SK-N-DZ (cell line): ENCODE data around the gene RNF39.
"Not testable (repeated sequence)": the region's sequence is repeated elsewhere in the genome, so short reads cannot be mapped to it uniquely, and the experiment has no call there.

Experiments
- DNase-seq: peaks from one replicate; pipeline ENCODE4 v3.0.0-alpha.2; 2015; ENCODE audit warnings: low spot score

RNF39 gene

DNA sequence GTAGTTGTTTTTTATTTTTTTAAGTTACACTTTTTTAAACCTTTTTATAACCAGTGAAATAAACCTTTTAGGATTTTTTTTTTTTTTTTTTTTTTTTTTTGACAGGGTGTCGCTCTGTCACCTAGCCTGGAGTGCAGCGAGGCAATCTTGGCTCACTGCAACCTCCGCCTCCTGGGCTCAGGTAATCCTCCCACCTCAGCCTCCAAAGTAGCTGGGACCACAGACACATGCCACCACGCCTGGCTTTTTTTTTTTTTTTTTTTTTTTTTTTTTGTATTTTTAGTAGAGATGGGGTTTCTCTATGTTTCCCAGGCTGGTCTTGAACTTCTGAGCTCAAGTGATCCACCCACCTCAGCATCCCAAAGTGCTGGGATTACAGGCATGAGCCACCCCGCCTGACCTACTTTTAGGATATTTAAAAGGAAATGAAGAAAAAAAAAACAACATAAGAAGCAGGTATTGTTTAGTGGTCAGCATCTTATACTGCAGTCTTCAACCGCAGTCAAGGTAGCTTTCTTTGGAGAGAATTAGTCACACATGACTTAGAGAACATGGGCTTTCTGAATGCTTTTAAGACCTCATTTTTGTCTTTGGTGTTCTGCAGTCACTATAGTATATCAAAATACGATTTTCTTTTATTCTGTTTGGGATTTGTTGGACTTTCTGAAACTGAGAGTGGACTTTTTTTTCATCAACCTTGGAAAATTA lies 12.9 kb downstream of the RNF39 start:
- DNase-seq: no peak

- DNase-seq: peak; percentile 49
Observed at GRCh38 chr6:30061858-30062458, 13.6 kb downstream of the RNF39 start.

- DNase-seq: peak; percentile 95
Observed at GRCh38 chr6:30061092-30061857, 14.3 kb downstream of the RNF39 start, which contains the start of gene POLR1H. TSS of gene POLR1H (plus strand) at chr6:30061265. CDS start at chr6:30061525, 260 bp downstream.

GRCh38 chr6:30060606-30061091 lies 14.9 kb downstream of the RNF39 start:
- peak; percentile 22 for DNase-seq

DNA sequence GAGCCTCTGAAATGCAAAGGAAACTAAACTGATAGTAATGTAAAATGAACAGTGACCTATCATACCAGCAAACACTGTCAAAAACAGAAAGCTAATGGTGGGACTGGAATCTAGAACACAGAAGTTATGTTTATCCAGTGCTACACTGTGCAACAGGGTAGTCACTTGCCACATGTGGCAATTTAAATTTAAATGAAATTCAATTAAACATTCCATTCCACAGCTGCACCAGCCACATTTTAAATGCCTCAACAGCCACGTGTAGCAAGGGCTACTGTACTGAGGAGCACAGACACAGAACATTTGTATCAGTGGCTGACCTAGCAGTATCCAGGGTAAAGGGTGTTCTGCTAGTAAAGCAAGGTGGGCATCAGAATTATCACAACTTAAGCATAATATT lies 20.1 kb downstream of the RNF39 start:
- DNase-seq: no peak

DNA sequence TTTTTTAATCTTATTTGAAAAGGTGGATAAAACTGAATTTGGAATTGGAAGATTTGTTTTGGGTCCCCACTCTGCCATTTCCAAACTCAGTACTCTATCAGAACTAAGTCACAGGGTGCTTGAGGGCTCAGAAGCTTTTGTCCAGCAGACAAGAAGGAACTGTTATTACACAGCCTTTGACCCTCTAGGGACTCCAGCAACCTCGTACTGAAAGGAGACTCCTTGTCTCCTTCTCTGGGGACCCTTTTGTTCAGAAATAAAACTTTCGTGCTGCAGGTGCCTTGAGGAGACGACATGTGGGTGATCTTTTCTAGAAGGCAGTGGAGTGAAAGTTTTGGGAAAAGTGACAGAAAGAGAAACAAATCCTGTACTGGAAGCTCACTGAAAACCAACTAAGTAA lies 21.9 kb downstream of the RNF39 start:
- DNase-seq: no peak

GRCh38 chr6:30047220-30047619 lies 28.3 kb downstream of the RNF39 start:
- DNase-seq: no peak

- no peak for DNase-seq
Observed at GRCh38 chr6:30044630-30045029, 30.9 kb downstream of the RNF39 start.

- DNase-seq: no peak
Observed at GRCh38 chr6:30043744-30044143, 31.8 kb downstream of the RNF39 start.

GRCh38 chr6:30042914-30043313 lies 32.7 kb downstream of the RNF39 start:
- no peak for DNase-seq

DNA sequence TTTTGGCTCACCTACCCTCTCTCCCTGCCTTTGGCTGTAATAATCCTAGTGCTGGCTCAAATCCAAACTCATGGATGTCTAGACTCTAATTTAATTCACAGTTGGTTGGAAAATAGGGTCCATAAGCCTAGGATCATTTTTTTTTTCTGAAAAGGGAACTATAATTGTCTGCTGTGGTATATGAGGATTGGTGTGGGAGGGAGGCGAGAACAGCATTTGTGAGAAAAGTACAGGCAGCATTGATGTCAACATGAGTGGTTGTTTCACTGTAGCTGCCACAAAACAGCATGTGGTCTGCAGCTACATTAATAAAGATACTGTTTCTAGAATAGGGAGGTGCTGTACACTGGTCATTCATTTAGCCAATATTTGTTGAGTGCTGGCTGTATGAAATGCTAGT lies 33.1 kb downstream of the RNF39 start:
- no peak for DNase-seq

GRCh38 chr6:30041821-30042220 lies 33.7 kb downstream of the RNF39 start:
- DNase-seq: no peak

GRCh38 chr6:30041221-30041620 lies 34.3 kb downstream of the RNF39 start:
- no peak for DNase-seq

GRCh38 chr6:30037182-30037788 lies 38.3 kb downstream of the RNF39 start:
- DNase-seq: no peak

DNA sequence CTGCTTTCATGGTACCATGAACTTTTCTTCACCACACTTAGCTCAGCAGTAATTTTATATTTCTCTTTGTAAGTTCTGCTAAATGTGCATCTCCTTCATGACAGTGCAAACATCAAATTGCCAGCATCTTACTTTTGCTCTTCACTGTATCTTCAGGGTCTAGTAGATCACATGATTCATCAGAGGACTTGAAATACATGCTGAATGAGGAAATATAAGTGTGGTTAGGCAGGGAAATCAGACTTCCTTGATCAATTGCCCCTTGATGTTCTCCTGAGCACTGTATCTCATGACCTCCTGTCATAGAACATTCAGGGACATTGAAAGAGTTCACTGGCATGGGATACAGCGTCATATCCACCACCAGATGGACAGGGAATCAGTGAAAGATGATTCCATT lies 39.8 kb downstream of the RNF39 start:
- DNase-seq: no peak

DNA sequence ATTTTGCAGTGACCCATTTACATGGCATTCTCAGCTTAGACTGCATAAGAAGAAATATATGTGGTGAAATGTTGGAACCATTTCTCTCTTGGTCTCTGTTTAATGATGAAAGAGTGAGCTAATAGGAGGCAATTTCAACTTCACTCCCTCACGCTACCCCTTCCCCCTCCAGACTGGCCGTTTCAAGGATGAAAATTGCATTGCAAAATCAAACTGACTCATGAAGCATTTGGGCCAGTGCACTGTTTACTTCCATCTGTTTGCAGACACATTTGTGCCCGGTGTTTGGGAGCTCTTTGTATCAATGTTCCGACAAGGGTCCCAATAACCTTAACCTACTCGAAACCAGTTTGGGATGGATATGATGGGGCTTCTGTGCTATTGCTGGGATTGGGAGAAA lies 42.1 kb downstream of the RNF39 start:
- not testable (repeated sequence) for DNase-seq

DNA sequence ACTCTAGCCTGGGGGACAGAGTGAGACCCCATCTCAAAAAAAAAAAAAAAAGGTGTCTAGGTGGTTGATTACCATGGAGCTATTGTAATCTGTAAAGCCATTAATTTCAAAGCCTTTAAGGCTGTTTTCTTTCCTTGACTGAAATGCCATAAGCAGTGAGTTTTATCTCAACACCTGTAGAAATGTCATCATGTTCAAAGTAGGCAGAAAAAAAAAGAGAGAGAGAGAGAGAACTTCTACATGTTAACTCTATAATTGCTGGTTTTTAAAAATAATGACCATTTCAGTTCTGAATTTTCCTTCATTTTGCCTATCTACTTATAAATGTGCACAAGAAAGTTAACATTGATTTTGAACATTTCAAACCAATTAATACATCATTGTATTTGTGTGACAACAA lies 44.2 kb downstream of the RNF39 start:
- DNase-seq: no peak

- no peak for DNase-seq
Observed at GRCh38 chr6:30029588-30029987, 46.0 kb downstream of the RNF39 start.

- DNase-seq: no peak
Observed at GRCh38 chr6:30025186-30025585, 50.4 kb downstream of the RNF39 start.

DNA sequence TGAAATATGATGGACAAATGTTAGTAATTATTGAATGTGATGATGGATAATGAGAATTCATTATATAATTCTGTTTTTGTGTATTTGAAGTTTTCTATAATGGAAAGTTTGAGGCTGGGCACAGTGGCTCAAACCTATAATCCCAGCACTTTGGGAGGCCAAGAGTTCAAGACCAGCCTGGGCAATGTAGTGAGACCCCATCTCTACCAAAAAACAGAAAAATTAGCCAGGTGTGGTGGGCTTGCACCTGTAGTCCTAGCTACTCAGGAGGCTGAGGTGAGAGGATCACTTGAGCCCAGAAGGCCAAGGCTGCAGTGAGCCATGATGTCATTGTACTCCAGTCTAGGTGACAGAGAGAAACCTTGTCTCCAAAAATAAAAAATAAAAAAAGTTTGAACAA lies 52.9 kb downstream of the RNF39 start:
- not testable (repeated sequence) for DNase-seq

- no peak for DNase-seq
Observed at GRCh38 chr6:30022189-30022588, 53.4 kb downstream of the RNF39 start.

- DNase-seq: no peak
Observed at GRCh38 chr6:30020626-30021025, 54.9 kb downstream of the RNF39 start.
